HG03039 (cell line): ENCODE measurements around the gene B3GNT2.
"Not testable (repeated sequence)": the region's sequence is repeated elsewhere in the genome, so short reads cannot be mapped to it uniquely, and the experiment has no call there.

Source experiments
- ATAC-seq: cut with Tn5 transposase; IDR thresholded peaks from one replicate; pipeline ENCODE4 v1.9.1; 2021; ENCODE audit warnings: mild to moderate bottlenecking, moderate library complexity; ENCODE audit not compliant: unreplicated experiment

Gene B3GNT2

GRCh38 chr2:62231541-62231940 is 35.6 kb downstream of the B3GNT2 start:
- ATAC-seq, result no peak

- no peak for ATAC-seq
Observed at GRCh38 chr2:62234755-62235655, 39.1 kb downstream of the B3GNT2 start.

- no peak for ATAC-seq
Observed at GRCh38 chr2:62236499-62236898, 40.6 kb downstream of the B3GNT2 start.

GRCh38 chr2:62238236-62238635 is 42.3 kb downstream of the B3GNT2 start:
- ATAC-seq, result no peak

GRCh38 chr2:62240546-62240945 is 44.6 kb downstream of the B3GNT2 start:
- no peak for ATAC-seq

- ATAC-seq, result no peak
Observed at GRCh38 chr2:62243983-62244382, 48.1 kb downstream of the B3GNT2 start.

GRCh38 chr2:62248226-62248625 is 52.3 kb downstream of the B3GNT2 start:
- no peak for ATAC-seq

GRCh38 chr2:62250239-62250638 is 54.3 kb downstream of the B3GNT2 start:
- no peak for ATAC-seq

GRCh38 chr2:62254424-62255266 is 58.7 kb downstream of the B3GNT2 start:
- ATAC-seq, result no peak

- ATAC-seq, result no peak
Observed at GRCh38 chr2:62257466-62257865, 61.6 kb downstream of the B3GNT2 start.

- no peak for ATAC-seq
Observed at GRCh38 chr2:62263076-62263715, 67.3 kb downstream of the B3GNT2 start.

GRCh38 chr2:62264186-62264585 is 68.3 kb downstream of the B3GNT2 start:
- no peak for ATAC-seq

GRCh38 chr2:62265106-62265505 is 69.2 kb downstream of the B3GNT2 start:
- ATAC-seq, result no peak

GRCh38 chr2:62266433-62267038 is 70.6 kb downstream of the B3GNT2 start:
- ATAC-seq, result no peak

GRCh38 chr2:62267696-62268095 is 71.8 kb downstream of the B3GNT2 start:
- no peak for ATAC-seq

GRCh38 chr2:62268681-62269188 is 72.8 kb downstream of the B3GNT2 start:
- not testable (repeated sequence) for ATAC-seq

GRCh38 chr2:62270728-62271127 is 74.8 kb downstream of the B3GNT2 start:
- no peak for ATAC-seq
